ENCODE results near the gene SMG6. TPM values are rescaled to one million over a fixed set of nuclear protein-coding genes. Genes with fewer than 3 reads are reported as not detected.

The SMG6 gene
- total and polyA plus RNA-seq, 2 of the 8 experiments (the other 6 are each of a cell fraction or from before 2014, with no cell fraction given): 18.5 to 25.2 TPM

DNA sequence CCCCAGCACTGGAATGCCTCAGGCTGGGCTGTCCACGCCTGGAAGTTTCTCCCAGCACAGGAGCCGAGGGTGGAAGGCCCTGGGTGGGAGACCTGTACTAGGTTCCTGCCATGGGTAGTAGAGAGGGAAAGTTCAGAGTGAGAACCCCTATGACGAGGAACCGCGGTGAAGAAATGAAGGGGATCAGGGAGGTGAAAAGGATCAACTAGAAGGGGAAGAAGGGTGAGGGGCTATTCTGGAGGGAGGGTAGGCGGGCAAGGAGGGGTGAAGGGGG lies 243.3 kb downstream of the SMG6 start:
- CTCF ChIA-PET (ENCODE audit: partially characterized antibody): interaction anchor here (0.5 to 9.3 kb wide), 12 partner anchors 12 to 205 kb away, joined by 3 to 122 read pairs (median 4); no protein-coding TSS in a partner anchor
- Histone ChIP-seq H3K4me3 (ENCODE audit: extremely low read depth in 1 of 4, insufficient read depth in 2 of 4, low read depth in 3 of 4, low read length in 4 of 4) (no peak overlapping the region), H3K56ac (replicated peaks; ENCODE audit: insufficient read length, low read depth, low read length) (no peak overlapping the region), H3K9me3 (ENCODE audit: insufficient read depth in 2 of 2, low read depth in 1 of 2, low read length in 1 of 2) (peaks cover 0 to 7% of the 10 kb centered on the region in 2 experiments; a peak in 1 of 4 replicates), H2BK20ac (ENCODE audit: low read length) (no peak overlapping the region), H2BK15ac (ENCODE audit: low read length) (no peak overlapping the region), H2BK120ac (replicated peaks; ENCODE audit: low read depth, low read length) (no peak overlapping the region), H3K23me2 (ENCODE audit: low read depth, low read length) (peaks cover 2% of the 10 kb centered on the region; the same call in 1 of the 2 replicates), H3K23ac (ENCODE audit: insufficient read length) (no peak overlapping the region), H2BK5ac (ENCODE audit: low read depth, low read length) (no peak overlapping the region), H4K8ac (ENCODE audit: extremely low read depth, insufficient read depth, low read length) (no peak overlapping the region), H2BK12ac (ENCODE audit: low read depth, low read length) (no peak overlapping the region), H4K20me1 (replicated peaks in 1 of 2; ENCODE audit: control insufficient read depth in 1 of 2, insufficient read depth in 2 of 2, low read length in 2 of 2) (peaks cover 13 to 17% of the 10 kb centered on the region in 2 experiments), H4K91ac (replicated peaks; ENCODE audit: insufficient read length, low read length) (no peak overlapping the region), H3K79me1 (ENCODE audit: low read depth, low read length) (no peaks in the 10 kb centered on the region), H3K18ac (ENCODE audit: extremely low read depth, low read length) (no peak overlapping the region), H3K27ac (ENCODE audit: low read depth, low read length) (no peak overlapping the region), H3K36me3 (ENCODE audit: control insufficient read depth in 2 of 4, insufficient read depth in 4 of 4, low read length in 3 of 4) (peaks cover 0 to 14% (median 0%) of the 10 kb centered on the region in 4 experiments; a peak in 1 of 8 replicates), H3K4me1 (replicated peaks in 1 of 4; ENCODE audit: control insufficient read depth in 3 of 4, insufficient read depth in 4 of 4, low read length in 3 of 4) (peaks cover 0 to 29% (median 14%) of the 10 kb centered on the region in 4 experiments; a peak in 6 of 7 replicates), H2AFZ (ENCODE audit: low read length) (no peak overlapping the region), H3K14ac (ENCODE audit: insufficient read length) (no peak overlapping the region), H3K79me2 (ENCODE audit: control insufficient read depth in 1 of 2, insufficient read depth in 2 of 2, low read length in 2 of 2) (no peaks in the 10 kb centered on the region), H4K5ac (ENCODE audit: insufficient read length, low read depth, low read length) (no peak overlapping the region), H2AK5ac (ENCODE audit: low read depth, low read length) (no peak overlapping the region), H3K9ac (replicated peaks in 1 of 4; ENCODE audit: extremely low read depth in 1 of 4, low read depth in 3 of 4, low read length in 3 of 4) (no peak overlapping the region), H3K4ac (replicated peaks; ENCODE audit: insufficient read length, low read depth, low read length) (no peak overlapping the region), H3K4me2 (ENCODE audit: insufficient read depth in 1 of 2, low read depth in 2 of 2, low read length in 2 of 2) (no peak overlapping the region), H3K27me3 (replicated peaks in 1 of 4; ENCODE audit: control insufficient read depth in 3 of 4, extremely low read depth in 1 of 4, insufficient read depth in 3 of 4, low read length in 3 of 4) (peaks cover 36 to 59% (median 53%) of the 10 kb centered on the region in 4 experiments)
- WGBS, 2 experiments (ENCODE audit: extremely low coverage in 1 of 2, insufficient coverage in 1 of 2, insufficient read length in 1 of 2, insufficient replicate concordance in 2 of 2, low coverage in 1 of 2, low lambda C conversion rate in 2 of 2, missing lambda C conversion rate in 1 of 2): 93% methylated on average over 6 of the region's 6 CpGs; no CpG with 5 or more reads in 1 of the 2 experiments
- no peak for DNase-seq (ENCODE audit: low read depth in 1 of 2, low spot score in 2 of 2)
- no peak for FAIRE-seq
- TF ChIP-seq EZH2 (IDR thresholded peaks at IDR 0.05; ENCODE audit: low read depth, low read length, severe bottlenecking): peak; percentile 4
- TF ChIP-seq, protein P1, sequence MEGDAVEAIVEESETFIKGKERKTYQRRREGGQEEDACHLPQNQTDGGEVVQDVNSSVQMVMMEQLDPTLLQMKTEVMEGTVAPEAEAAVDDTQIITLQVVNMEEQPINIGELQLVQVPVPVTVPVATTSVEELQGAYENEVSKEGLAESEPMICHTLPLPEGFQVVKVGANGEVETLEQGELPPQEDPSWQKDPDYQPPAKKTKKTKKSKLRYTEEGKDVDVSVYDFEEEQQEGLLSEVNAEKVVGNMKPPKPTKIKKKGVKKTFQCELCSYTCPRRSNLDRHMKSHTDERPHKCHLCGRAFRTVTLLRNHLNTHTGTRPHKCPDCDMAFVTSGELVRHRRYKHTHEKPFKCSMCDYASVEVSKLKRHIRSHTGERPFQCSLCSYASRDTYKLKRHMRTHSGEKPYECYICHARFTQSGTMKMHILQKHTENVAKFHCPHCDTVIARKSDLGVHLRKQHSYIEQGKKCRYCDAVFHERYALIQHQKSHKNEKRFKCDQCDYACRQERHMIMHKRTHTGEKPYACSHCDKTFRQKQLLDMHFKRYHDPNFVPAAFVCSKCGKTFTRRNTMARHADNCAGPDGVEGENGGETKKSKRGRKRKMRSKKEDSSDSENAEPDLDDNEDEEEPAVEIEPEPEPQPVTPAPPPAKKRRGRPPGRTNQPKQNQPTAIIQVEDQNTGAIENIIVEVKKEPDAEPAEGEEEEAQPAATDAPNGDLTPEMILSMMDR (IDR thresholded peaks at IDR 0.05; ENCODE audit: control extremely low read depth in 1 of 3, insufficient read depth in 1 of 3, low read depth in 1 of 3, low read length in 3 of 3): no peak
- POLR2A ChIA-PET (ENCODE audit: partially characterized antibody): interaction anchor here (0.6 to 1.1 kb wide), 2 partner anchors 12 to 267 kb away, joined by 3 to 4 read pairs; no protein-coding TSS in a partner anchor
